SHP77 (cell line): ENCODE results near the gene PRICKLE3.
"Not testable (repeated sequence)": the region's sequence is repeated elsewhere in the genome, so short reads cannot be mapped to it uniquely, and the experiment has no call there.

Source experiments
- DNase-seq, 2 experiments: peaks; one replicate each; lab custom pipeline; 2025; lab: John Stamatoyannopoulos, UW

PRICKLE3 gene

DNA sequence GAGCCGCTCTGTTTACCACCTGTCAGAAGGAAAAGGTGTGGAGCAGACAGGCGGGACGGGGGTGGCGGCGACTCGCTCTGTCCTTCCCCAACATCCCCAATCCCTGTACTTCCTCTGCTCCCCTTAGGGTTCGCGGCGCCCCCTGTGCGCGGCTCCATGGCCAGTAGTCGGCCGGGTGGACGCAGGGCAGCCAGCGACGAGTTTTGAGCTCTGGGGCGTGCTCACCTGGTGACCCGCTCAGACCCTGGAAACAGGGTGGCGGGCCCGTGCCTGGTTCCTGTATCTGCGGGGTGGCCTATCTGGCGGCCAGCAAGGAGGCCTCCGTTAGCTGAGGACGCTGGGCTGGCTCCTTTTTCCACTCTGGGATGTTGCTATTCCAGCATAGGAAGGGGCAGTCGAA lies 29.0 kb downstream of the PRICKLE3 start:
- DNase-seq, result no peak

DNA sequence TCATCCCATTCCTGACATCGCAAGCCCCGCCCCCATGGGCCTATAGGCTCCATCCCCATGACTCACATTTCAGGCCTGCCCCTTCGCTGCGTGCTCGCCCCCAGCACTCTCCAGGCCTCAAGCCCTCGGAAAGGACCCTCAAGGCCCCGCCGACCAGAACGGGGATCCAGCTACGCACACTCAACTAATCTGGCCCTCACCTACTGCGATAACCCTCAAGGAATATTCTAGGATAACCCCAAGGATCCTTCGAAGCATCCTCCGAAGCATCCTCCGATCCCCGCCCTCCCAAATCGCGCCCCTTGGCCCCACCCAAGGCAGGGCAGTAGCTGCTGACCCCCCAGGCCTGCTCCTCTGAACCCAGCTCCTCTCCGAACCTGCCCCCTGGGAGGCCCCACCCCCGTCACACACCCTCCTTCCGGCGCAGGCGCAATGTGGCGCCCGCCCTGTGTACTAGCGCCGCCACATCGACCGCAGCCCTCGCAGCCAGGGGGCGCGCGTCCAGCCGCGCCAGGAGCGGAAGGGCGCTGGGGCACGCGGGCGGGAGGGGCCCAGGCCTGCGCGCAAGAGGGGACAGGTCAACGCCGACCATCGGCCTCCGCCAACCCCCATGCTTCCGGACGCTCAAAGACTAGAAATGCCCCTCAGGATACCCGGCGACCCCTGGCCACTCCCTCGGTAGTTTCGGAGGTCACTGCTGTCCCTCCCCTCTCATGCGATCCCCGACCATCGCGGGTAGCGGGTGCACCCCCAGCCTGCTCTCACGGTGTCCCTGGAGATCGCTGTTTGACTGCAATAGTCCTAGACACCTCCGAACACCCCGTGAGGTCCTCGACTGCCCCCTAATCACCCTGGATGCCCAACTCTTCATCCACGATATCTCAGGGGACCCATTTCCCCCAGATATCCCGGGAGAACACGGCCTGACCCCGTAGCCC lies 30.0 kb downstream of the PRICKLE3 start:
- peak; percentile 54 to 82 for DNase-seq

DNA sequence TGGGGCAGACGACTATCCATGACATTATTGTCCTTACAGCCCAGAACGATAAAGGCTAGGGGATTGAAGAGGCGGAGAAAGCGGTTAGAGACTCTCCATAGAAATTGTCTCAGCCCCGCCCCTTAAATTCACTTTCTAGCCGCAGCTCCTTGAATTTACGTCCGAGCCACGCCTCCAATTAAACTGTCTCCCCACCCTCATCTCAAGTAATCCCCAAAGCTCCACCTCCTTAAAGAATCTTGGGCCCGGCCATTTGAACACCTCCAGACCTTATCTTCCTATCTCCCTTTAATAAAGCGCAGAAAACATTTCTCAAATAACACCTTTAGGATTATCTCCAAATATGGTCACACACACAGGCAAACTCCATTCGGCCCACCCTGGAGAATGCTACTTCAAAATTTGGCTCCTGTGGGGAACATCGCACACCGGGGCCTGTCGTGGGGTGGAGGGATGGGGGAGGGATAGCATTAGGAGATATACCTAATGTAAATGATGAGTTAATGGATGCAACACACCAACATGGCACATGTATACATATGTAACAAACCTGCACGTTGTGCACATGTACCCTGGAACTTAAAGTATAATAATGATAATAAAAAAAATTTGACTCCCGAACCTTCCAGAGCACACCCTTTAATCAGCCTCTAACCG lies 30.8 kb downstream of the PRICKLE3 start:
- no peak for DNase-seq

DNA sequence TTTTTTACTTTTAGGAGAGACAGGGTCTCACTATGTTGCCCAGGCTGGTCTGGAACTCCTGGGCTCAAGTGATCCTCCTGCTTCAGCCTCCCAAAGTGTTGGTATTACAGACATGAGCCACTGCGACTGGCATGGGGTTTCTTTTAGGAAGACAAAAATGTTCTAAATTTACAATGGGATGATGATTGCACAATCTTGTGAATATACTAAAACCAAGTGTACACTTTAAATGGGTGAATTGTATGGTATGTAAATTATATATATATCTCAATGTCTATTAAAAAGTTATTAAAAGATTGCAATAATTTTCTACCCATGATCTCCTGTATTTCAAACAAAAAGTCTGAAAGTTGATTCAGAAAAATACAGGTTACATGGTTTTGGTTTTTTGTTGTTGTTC lies 32.7 kb downstream of the PRICKLE3 start:
- no peak for DNase-seq

DNA sequence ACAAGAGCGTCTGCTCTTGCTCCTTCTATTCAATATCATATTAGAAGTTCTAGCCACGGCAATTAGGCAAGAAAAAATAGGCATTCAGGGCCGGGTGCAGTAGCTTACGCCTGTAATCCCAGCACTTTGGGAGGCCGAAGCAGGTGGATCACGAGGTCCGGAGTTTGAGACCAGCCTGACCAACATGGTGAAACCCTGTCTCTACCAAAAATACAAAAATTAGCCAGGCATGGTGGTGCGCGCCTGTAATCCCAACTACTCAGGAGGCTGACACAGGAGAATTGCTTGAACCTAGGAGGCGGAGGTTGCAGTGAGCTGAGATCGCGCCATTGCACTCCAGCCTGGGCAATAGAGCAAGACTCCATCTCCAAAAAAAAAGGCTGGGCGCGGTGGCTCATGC lies 36.9 kb downstream of the PRICKLE3 start:
- DNase-seq, result not testable (repeated sequence)

DNA sequence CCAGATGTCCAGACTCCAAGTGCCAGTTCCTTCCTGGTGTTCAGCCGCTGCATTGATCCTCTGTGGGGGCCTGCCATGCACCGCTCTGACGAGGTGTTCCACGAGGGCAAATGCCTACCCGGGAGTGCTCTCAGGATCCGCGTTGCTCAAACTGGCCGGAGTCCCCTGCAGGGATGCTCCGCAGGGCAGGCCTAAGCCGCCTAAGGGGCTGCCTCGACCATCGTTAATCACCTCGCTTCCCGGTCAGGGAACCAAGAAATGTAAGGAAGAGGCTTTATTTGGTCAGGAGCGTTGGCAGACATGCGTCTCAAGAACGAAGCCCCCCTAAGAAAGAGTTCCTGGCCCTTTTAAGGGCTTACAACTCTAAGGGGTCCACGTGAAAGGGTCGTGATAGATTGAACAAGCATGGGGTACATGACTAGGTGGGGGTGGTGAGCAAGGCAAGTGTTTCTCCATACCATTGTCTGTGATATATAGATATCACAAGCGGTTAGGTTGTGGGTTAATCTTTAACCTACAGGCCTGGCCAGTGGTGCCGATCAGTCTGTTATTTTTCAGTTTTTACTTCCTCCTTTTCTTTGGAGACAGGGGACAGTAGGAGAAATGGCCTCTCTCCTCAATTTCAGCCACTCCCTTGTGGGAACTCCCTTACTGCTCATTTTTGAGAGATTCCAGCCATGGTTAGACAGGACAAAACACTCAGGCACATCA lies 37.6 kb downstream of the PRICKLE3 start:
- DNase-seq, result not testable (repeated sequence)

DNA sequence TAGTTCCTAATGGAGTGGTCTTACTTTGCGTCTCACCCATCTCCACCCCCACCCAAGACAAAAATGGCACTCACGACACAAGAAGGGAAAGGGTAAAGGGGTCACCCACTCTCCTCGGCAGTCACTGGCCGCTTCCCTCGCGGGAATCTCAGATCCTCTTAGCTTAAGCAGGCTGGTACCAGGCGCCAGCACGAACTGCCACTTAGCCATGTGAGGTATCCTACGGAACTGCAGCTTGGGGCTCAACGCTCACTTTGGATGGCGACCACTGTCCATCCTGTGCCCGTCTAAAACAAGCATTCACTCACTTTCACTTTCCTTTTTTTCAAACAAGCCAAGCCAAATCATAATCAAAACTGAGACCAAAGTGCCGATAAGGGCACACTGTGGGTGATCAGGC lies 38.2 kb downstream of the PRICKLE3 start:
- DNase-seq, result no peak

DNA sequence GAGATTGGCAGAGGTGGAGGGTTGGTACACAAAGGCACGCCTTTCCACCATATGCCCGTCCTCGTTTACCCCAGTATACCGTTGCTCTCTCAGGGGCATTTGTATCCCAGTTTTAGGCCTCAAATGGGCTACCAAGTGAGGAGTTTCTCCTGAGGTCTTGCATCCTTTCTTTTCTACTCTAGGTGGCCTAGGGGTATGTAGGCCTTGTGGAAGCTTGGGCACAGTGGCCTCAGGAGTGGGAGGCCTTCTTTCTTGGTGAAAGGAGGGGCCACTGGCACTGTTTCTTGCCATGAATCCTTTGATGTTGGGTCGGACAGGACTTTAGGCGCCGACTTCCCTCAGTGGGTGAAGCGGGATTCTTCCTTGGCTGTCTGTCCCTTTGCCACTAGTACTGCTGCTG lies 38.9 kb downstream of the PRICKLE3 start:
- DNase-seq, result no peak

DNA sequence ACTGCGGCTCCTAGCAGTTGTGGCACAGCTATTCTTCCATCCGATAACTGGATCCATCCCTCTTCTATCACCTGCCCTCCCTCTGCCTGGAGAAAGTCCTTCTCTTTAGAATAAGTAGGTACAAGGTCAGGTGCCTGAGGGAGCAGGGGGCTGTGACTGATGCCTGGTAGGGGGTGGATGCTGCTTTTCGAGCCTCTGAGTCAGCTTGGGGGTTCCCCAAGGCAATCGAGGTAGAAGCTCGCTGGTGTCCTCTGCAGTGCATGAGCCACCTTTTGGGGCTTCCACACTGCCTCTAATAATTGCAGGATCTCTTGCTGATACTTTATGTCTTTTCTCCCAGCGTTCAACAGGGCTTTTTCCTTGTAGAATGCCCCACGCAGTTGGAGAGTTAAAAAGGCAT lies 43.0 kb downstream of the PRICKLE3 start:
- not testable (repeated sequence) for DNase-seq

DNA sequence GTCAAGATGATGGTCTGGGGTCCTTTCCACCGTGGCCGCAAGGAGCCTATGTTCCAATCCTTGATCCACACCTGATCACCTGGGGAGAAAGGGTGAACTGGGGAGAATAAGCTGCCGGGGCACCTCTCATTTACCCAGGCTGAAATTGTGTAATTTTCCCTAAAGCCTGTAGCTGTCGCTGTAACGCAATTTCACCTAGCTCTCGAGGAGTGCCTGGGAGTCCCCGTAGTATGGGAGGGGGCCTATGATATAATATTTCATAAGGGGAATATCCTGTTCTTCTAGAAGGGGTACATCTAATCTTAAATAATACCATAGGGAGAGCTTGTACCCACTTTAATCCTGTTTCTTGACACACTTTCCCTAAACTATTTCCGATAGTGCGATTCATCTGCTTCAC lies 43.9 kb downstream of the PRICKLE3 start:
- not testable (repeated sequence) for DNase-seq

DNA sequence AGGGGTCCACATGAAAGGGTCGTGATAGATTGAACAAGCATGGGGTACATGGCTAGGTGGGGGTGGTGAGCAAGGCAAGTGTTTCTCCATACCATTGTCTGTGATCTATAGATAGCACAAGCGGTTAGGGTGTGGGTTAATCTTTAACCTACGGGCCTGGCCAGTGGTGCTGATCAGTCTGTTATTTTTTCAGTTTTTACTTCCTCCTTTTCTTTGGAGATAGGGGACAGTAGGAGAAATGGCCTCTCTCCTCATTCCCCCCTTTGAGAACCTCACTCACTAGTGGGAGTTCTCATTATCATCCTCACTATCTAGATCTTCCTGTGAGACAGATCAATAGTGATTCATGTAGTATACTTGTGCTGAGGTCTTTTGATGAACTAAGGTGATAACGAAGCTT lies 46.5 kb downstream of the PRICKLE3 start:
- no peak for DNase-seq

DNA sequence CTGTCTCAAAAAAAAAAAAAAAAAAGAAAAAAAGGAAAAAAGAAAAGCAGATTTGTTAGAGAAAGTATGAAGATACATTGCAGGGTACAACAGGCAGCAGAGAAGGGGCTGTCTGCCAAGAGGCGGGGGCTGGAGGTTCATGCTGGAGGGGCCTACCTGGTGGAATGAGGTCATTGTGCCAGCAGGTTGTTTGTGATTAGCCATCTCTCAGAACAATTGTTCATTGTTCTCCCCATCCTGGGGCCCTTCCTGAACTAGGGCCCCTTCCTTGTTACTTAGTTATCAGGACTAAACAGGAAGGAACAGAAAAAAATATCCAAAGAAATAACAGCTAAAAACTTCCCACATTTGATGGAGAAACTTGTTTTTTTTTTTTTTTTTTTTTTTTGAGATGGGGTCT lies 48.7 kb downstream of the PRICKLE3 start:
- DNase-seq, result no peak

DNA sequence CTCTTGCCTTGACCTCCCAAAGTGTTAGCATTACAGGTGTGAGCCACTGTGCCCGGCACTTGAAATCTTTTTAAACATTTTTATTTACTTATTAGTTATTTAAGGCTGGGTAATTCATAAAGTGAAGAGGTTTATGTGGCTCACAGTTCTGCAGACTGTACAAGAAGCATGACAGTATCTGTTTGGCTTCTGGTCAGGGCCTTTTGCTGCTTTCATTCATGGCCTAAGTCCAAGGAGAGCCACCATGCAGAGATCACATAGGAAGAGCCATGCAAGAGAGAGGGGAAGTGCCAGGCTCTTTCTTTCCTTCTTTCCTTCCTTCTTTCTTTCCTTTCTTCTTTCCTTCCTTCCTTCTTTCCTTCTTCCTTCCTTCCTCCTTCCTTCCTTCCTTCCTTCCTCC lies 52.4 kb downstream of the PRICKLE3 start:
- DNase-seq, result no peak

DNA sequence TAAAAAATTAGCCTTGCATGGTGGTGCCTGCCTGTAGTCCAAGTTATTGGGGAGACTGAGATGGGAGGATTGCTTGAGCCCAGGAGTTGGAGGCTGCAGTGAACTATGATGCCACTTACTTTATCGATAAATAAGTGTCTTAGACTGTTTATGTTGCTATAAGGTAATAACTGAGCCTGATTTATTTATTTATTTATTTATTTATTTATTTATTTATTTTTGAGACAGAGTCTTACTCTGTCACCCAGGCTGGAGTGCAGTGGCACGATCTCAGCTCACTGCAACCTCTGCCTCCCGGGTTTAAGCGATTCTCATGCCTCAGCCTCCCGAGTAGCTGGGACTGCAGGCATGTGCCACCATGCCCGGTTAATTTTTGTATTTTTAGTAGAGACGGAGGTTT lies 53.9 kb downstream of the PRICKLE3 start:
- not testable (repeated sequence) for DNase-seq

DNA sequence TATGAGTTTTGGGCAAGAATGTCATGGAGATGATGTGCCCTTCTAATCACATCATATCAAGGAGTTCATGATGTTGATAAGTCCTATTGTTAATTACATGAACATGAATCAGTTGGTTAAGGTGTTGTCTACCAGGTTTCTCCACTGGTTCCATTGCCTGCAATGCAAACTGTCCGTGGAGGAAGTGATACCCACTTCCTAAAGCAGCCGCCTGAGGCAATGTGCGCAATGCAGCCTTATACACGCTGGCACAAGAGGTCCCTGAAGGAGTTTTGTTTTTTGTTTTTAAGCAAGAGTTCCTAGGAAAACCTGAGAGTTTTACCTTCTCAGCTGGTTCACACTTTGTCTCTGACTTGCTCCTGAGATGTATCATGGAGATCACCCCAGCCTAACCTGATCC lies 56.7 kb downstream of the PRICKLE3 start:
- no peak for DNase-seq

DNA sequence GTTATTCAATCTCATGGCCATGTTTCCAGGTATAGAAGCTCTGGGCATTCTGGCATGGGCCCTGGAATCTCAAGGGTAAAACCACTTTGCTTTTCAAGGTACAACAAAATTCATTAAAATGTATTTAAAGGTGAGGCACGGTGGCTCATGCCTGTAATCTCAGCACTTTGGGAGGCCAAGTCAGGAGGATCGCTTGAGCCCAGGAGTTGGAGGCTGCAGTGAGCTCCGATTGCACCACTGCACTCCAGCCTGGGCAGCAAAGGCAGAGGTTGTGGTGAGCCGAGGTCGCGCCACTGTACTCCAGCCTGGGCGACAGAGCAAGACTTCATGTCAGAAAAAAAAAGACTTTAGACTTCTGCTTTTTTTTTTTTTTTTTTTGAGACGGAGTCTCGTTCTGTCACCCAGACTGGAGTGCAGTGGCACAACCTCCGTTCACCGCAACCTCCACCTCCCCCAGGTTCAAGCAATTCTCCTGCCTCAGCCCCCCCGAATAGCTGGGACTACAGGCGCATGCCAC lies 58.4 kb downstream of the PRICKLE3 start:
- not testable (repeated sequence) for DNase-seq
